GM15510 (cell line): ENCODE measurements around the gene DNAH5.

Experiments
- POLR2A ChIP-seq: IDR thresholded peaks from 3 replicates; pipeline ENCODE4 v1.6.1; 2011; ENCODE audit warnings: borderline replicate concordance; ENCODE audit not compliant: insufficient read length; ENCODE audit errors: extremely low read depth

The DNAH5 gene

GRCh38 chr5:13972029-13972428, 27.5 kb upstream of the DNAH5 start:
- TF ChIP-seq POLR2A = no peak

GRCh38 chr5:13957032-13957645, 12.7 kb upstream of the DNAH5 start:
- no peak for TF ChIP-seq POLR2A

GRCh38 chr5:13956471-13956870, 12.0 kb upstream of the DNAH5 start:
- no peak for TF ChIP-seq POLR2A

- no peak for TF ChIP-seq POLR2A
These were observed 11.4 kb upstream of the DNAH5 start for GRCh38 chr5:13955896-13956295.

- TF ChIP-seq POLR2A = no peak
These were observed 1.6 kb upstream of the DNAH5 start for GRCh38 chr5:13946111-13946510.

GRCh38 chr5:13945271-13945670, 783 bp upstream of the DNAH5 start:
- no peak for TF ChIP-seq POLR2A

GRCh38 chr5:13943676-13944075, 812 bp downstream of the DNAH5 start:
- TF ChIP-seq POLR2A = no peak

GRCh38 chr5:13941468-13941867, 3.0 kb downstream of the DNAH5 start:
- no peak for TF ChIP-seq POLR2A

GRCh38 chr5:13939638-13940037, 4.8 kb downstream of the DNAH5 start:
- no peak for TF ChIP-seq POLR2A

- TF ChIP-seq POLR2A = no peak
These were observed 9.6 kb downstream of the DNAH5 start for GRCh38 chr5:13934921-13935320.

- TF ChIP-seq POLR2A = no peak
These were observed 10.4 kb downstream of the DNAH5 start for GRCh38 chr5:13934125-13934524.

- TF ChIP-seq POLR2A = no peak
These were observed 11.9 kb downstream of the DNAH5 start for GRCh38 chr5:13932561-13932960.

- no peak for TF ChIP-seq POLR2A
These were observed 12.5 kb downstream of the DNAH5 start for GRCh38 chr5:13932011-13932410.

GRCh38 chr5:13930541-13931171, 13.8 kb downstream of the DNAH5 start:
- no peak for TF ChIP-seq POLR2A

GRCh38 chr5:13926731-13927130, 17.8 kb downstream of the DNAH5 start:
- TF ChIP-seq POLR2A = no peak

GRCh38 chr5:13921578-13921977, 22.9 kb downstream of the DNAH5 start:
- TF ChIP-seq POLR2A = no peak
